Measurements from ENCODE around the gene ADGRG7.

- TF ChIP-seq CTCF (IDR thresholded peaks at IDR 0.05; ENCODE audit: low read length) = no peak
- TF ChIP-seq EZH2 (optimal IDR thresholded peaks at IDR 0.05; ENCODE audit: low read depth, low read length) = no peak
Observed at GRCh38 chr3:100588251-100588650, 21.1 kb upstream of the ADGRG7 start.

Data from MM.1S (cell line).